GM12873 (cell line): ENCODE results near the gene AMBRA1.

Experiments
- CTCF ChIP-seq: IDR thresholded peaks from 2 replicates; pipeline ENCODE4 v1.5.1; 2012; ENCODE audit warnings: low read depth, mild to moderate bottlenecking, moderate library complexity, low read length, control low read depth; ENCODE audit not compliant: insufficient read depth; ENCODE audit errors: missing control alignments

Gene AMBRA1

GRCh38 chr11:46366661-46367161, 227.1 kb downstream of the AMBRA1 start:
- no peak for TF ChIP-seq CTCF

GRCh38 chr11:46366260-46366659, 227.6 kb downstream of the AMBRA1 start:
- no peak for TF ChIP-seq CTCF

GRCh38 chr11:46364791-46365190, 229.0 kb downstream of the AMBRA1 start:
- TF ChIP-seq CTCF: no peak

GRCh38 chr11:46364056-46364455, 229.8 kb downstream of the AMBRA1 start:
- TF ChIP-seq CTCF: no peak

- no peak for TF ChIP-seq CTCF
Observed at GRCh38 chr11:46363455-46364005, 230.3 kb downstream of the AMBRA1 start.

- no peak for TF ChIP-seq CTCF
Observed at GRCh38 chr11:46363031-46363407, 230.8 kb downstream of the AMBRA1 start.

- TF ChIP-seq CTCF: no peak
Observed at GRCh38 chr11:46362156-46363030, 231.4 kb downstream of the AMBRA1 start.
